AG04449 (cell line): Measurements from ENCODE around the gene MAZ.
"Not testable (repeated sequence)": the region's sequence is repeated elsewhere in the genome, so short reads cannot be mapped to it uniquely, and the experiment has no call there.

Source experiments
- CTCF ChIA-PET: fragments of 350-600 bp; formaldehyde crosslinking; extraction: SDS; loops from one replicate; lab custom pipeline; 2021; ENCODE audit warnings: antibody characterized with exemption; lab: Yijun Ruan, JAX
- POLR2A ChIA-PET: fragments of 400-600, 350-600 bp; formaldehyde crosslinking; extraction: SDS; loops from one replicate; lab custom pipeline; 2020; ENCODE audit warnings: antibody characterized with exemption, inconsistent platforms; lab: Yijun Ruan, JAX
- DNase-seq: peaks from one replicate; pipeline ENCODE4 v3.0.0-alpha.2; 2010; ENCODE audit warnings: low read depth, low spot score
- H3K4me3 ChIP-seq: 2 replicates; pipeline ENCODE4 v1.5.1; 2011; ENCODE audit warnings: low read depth, mild to moderate bottlenecking, control low read depth, low read length
- CTCF ChIP-seq: IDR thresholded peaks from one replicate; pipeline ENCODE4 v1.5.1; 2011; ENCODE audit warnings: mild to moderate bottlenecking, moderate library complexity, low read length, control low read depth, inconsistent platforms; ENCODE audit not compliant: insufficient read depth; ENCODE audit errors: missing control alignments

The MAZ gene

DNA sequence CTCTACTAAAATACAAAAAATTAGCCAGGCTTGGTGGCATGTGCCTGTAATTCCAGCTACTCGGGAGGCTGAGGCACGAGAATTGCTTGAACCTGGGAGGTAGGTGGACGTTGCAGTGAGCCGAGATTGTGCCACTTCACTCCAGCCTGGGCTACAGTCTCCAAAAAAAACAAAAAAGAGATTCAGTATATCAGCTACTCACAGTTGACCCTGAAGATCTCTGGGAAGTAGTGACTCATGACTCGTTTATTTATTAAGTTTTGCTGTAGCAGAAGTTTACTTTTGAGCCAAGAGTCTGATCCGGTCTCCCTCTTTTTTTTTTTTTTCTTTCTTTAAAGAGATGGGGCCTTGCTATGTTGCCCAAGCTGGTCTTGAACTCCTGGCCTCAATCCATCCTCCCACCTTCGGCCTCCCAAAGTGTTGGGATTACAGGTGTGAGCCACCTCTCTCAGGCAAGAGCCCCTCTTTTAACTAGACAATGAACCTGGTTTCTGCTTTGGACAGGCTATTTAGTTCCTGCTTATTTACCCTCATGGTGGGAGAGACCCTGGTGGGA, 18.3 kb downstream of the MAZ start:
- ChIA-PET CTCF (interaction anchor here (1.0 to 10.3 kb wide), 6 partner anchors 8 to 181 kb away, joined by 3 to 99 read pairs (median 5); partner anchors contain the start of gene PAGR1), POLR2A (interaction anchor here (0.7 to 2.3 kb wide), 5 partner anchors 9 to 165 kb away, joined by 3 to 11 read pairs (median 5); partner anchors contain the start of genes ASPHD1 and PAGR1)
- DNase-seq, result no peak
- TF ChIP-seq CTCF, result no peak
- peak overlapping the region; percentile 23 for H3K4me3 ChIP-seq

- no peak for TF ChIP-seq CTCF
- DNase-seq, result no peak
- H3K4me3 ChIP-seq, result peak overlapping the region; percentile 23
- ChIA-PET POLR2A (interaction anchor here (0.7 to 2.3 kb wide), 4 partner anchors 10 to 164 kb away, joined by 3 to 11 read pairs (median 4); partner anchors contain the start of genes ASPHD1 and PAGR1), CTCF (interaction anchor here (1.4 to 10.3 kb wide), 5 partner anchors 8 to 27 kb away, joined by 3 to 99 read pairs (median 6); partner anchors contain the start of gene PAGR1)
Measured at GRCh38 chr16:29825145-29826044, 19.1 kb downstream of the MAZ start.

- ChIA-PET POLR2A (interaction anchor here (0.6 to 2.3 kb wide), 4 partner anchors 11 to 147 kb away, joined by 3 to 11 read pairs (median 4); partner anchors contain the start of gene PAGR1), CTCF (interaction anchor here (1.0 to 10.3 kb wide), 5 partner anchors 9 to 196 kb away, joined by 3 to 99 read pairs (median 5); partner anchors contain the start of gene C16orf92)
- DNase-seq, result no peak
- H3K4me3 ChIP-seq, result no peak overlapping the region
- TF ChIP-seq CTCF, result no peak
Measured at GRCh38 chr16:29826342-29826695, 20.0 kb downstream of the MAZ start.

DNA sequence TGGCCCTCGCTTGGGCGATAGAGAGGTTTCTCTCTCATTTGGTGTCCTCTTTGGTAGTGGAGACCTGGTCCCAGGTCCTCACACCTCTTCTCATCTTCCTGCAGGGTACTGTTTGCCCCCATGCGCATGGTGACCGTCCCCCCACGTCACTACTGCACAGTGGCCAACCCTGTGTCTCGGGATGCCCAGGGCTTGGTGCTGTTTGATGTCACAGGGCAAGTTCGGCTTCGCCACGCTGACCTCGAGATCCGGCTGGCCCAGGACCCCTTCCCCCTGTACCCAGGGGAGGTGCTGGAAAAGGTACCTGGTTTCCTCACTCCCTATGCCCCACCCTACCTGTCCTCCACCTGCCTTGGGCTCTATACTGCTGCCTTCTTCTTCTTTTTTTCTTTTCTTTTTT, 24.4 kb downstream of the MAZ start:
- no peak for TF ChIP-seq CTCF
- no peak for DNase-seq
- POLR2A ChIA-PET, result interaction anchor here (0.7 kb wide), 1 partner anchor 11 kb away, joined by 3 read pairs; no protein-coding TSS in a partner anchor
- CTCF ChIA-PET, result no interaction called here
- no peak overlapping the region for H3K4me3 ChIP-seq

GRCh38 chr16:29831490-29831889, 25.2 kb downstream of the MAZ start:
- no peak for TF ChIP-seq CTCF
- POLR2A ChIA-PET, result interaction anchor here (0.7 kb wide), 1 partner anchor 11 kb away, joined by 3 read pairs; no protein-coding TSS in a partner anchor
- no peak for DNase-seq
- no peak overlapping the region for H3K4me3 ChIP-seq
- CTCF ChIA-PET, result no interaction called here

DNA sequence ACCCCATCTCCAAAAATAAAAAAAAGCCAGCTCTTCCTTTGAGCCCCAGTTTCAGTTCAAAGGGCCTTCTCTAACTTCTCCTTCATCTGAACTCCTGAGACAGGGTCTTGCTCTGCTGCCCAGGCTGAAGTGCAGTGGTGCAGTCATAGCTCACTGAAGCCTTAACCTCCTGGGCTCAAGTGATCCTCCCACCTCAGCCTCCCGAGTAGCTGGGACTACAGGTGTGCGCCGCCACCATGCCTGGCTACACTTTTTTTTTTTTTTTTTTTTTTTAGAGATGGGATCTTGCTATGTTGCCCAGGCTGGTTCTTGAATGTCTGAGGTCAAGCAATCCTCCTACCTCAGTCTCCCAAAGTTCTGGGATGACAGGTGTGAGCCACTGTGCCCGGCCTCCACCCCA, 26.9 kb downstream of the MAZ start:
- POLR2A ChIA-PET, DNase-seq, H3K4me3 ChIP-seq: not testable (repeated sequence)
- CTCF ChIA-PET, result interaction anchor here (1.7 to 5.4 kb wide), 2 partner anchors 15 to 49 kb away, joined by 3 to 37 read pairs; no protein-coding TSS in a partner anchor
